Choroid plexus epithelial cell (primary cell): ENCODE results near the gene RABGAP1L.
"Not testable (repeated sequence)": the region's sequence is repeated elsewhere in the genome, so short reads cannot be mapped to it uniquely, and the experiment has no call there.

Experiments used
- DNase-seq: peaks from one replicate; pipeline ENCODE4 v3.0.0-alpha.2; 2010; ENCODE audit warnings: low read depth
- H3K4me3 ChIP-seq: 2 replicates; pipeline ENCODE4 v1.5.1; 2011; ENCODE audit warnings: low read depth, mild to moderate bottlenecking, control low read depth, low read length, moderate library complexity
- TF ChIP-seq, protein P1 (sequence below): conservative IDR thresholded peaks from 2 replicates; pipeline ENCODE4 v1.5.1; 2011; ENCODE audit warnings: low read depth, mild to moderate bottlenecking, control low read depth, inconsistent platforms, low read length, moderate library complexity

Gene RABGAP1L

DNA sequence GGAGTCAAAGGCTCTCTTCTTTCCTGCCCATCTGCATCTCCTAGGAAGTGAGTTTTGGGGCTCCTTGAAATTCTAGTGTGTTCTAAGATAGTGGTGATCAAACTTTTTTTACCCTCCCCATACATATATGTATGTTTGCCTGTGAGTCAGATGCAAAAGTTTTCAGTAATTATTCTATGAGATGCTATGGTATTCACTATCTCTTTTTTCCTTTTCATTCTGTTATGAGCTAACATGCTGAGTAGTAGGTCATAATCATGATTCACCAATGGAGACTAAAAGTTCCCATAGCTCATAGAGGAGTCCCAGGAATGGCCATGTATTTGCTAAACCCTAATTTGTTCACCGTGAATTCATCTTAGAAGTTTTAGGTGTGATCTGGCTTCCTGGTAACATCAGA, 424.0 kb downstream of the RABGAP1L start:
- DNase-seq: no peak
- H3K4me3 ChIP-seq: no peak overlapping the region
- TF ChIP-seq, protein P1, sequence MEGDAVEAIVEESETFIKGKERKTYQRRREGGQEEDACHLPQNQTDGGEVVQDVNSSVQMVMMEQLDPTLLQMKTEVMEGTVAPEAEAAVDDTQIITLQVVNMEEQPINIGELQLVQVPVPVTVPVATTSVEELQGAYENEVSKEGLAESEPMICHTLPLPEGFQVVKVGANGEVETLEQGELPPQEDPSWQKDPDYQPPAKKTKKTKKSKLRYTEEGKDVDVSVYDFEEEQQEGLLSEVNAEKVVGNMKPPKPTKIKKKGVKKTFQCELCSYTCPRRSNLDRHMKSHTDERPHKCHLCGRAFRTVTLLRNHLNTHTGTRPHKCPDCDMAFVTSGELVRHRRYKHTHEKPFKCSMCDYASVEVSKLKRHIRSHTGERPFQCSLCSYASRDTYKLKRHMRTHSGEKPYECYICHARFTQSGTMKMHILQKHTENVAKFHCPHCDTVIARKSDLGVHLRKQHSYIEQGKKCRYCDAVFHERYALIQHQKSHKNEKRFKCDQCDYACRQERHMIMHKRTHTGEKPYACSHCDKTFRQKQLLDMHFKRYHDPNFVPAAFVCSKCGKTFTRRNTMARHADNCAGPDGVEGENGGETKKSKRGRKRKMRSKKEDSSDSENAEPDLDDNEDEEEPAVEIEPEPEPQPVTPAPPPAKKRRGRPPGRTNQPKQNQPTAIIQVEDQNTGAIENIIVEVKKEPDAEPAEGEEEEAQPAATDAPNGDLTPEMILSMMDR: no peak

DNA sequence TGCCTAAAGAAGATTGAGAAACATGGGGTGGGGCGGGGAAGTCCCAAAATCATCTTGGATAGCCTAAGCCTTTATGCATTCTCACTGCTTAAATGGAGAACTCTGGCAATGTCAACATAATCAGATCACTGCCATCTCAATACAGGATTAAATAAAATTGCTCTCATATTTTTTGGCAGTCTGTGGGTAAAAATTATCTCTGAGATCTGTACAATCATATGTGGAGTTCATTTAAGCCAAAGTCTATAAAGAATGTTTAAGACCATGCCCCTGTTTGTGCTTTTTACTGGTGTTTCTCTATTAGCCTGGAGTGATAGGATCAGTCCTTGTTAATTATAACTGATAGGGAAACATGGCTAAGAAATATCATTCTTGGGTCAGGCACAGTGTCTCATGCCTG, 424.8 kb downstream of the RABGAP1L start:
- no peak overlapping the region for H3K4me3 ChIP-seq
- DNase-seq: no peak
- TF ChIP-seq, protein P1: no peak

DNA sequence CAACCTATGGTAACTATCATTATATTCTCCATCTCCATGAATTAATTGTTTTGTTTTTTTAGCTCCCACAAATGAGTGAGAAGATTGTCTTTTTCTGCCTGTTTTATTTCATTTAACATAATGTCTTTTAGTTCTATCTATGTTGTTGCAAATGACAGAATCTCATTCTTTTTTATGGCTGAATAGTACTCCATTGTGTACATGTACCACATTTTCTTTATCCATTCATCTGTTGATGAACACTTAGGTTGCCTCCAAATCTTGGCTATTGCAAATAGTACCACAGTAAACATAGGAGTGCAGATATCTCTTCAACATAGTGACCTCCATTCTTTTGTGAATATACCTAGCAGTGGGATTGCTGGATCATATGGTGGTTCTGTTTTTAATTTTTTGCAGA, 429.3 kb downstream of the RABGAP1L start:
- DNase-seq, H3K4me3 ChIP-seq: not testable (repeated sequence)

DNA sequence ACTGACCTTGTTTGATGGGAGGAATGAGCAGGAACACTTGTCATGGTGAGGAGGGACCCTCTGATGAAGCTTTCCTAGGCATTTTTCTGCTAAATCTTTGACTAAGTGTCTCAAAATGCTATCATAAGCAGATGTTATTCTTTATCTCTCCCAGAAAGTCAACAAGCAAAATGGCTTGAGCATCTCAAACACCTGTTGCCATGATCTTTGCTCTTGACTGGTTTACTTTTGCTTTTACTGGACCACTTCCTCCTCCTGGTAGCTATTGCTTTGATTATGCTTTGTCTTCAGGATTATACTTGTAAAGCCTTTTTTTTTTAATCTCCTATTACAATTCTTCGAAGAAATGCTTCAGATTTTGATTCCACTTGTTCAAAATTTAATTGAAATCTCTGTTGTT, 445.9 kb downstream of the RABGAP1L start:
- no peak overlapping the region for H3K4me3 ChIP-seq
- TF ChIP-seq, protein P1: no peak
- no peak for DNase-seq

DNA sequence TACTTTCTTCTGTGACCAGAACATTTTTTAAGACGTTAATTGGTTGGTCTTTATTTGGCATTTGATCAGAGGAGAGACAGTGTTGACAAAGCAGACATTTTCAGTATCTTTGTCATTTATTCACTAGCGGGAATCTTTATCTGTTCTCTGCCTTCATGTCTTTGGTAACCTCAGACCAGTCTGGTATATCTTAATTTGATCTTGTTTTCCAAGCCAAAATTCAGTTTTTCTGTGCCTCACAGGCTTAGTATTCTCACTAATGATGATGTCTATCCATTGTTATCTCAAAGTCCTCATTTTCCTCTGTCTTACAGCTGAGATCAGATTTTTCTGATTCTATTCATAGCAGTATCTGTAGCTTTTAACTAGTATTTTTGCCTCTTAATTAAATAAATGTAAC, 447.2 kb downstream of the RABGAP1L start:
- TF ChIP-seq, protein P1: no peak
- no peak for DNase-seq
- H3K4me3 ChIP-seq: no peak overlapping the region

DNA sequence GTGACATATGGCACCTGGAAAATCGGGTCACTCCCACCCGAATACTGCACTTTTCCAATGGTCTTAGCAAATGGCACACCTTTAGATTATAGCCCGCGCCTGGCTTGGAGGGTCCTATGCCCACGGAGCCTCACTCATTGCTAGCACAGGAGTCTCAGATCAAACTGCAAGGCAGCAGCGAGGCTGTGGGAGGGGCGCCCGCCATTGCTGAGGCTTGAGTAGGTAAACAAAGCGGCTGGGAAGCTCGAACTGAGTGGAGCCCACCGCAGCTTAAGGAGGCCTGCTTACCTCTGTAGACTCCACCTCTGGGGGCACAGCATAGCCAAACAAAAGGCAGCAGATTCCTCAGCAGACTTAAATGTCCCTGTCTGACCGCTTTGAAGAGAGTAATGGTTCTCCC, 458.6 kb downstream of the RABGAP1L start:
- not testable (repeated sequence) for DNase-seq, H3K4me3 ChIP-seq

DNA sequence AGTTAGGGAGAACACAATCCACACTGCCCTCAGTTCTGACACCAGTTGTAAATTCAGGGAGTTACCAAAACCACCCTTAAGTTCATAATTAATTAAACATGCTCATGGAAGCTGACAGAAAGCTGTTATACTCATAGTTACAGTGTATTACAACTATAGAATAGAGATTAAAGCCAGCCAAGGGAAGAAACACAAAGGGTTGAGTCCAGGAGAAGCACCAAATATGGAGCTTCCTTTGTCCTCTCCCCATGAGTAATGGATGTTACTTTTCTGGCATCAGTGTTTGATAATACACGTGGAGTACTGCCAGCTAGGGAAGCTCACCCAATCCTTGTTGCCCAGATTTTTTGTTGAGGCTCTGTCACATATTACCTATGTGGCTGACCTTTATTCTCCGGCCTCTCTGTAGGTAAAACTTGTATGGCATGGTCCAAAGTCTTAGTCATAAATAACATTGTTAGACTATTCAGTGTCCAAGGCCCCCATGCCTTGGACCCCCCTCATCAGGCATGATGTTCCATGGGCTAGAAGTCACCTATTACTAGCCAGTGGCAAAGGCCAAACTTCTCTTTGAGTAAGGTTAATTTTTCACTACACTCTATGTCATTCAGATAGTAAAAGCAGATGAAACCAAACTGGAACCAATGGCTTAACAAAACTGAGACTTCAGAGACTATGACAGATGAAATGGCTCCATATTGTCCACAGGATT, 464.2 kb downstream of the RABGAP1L start:
- TF ChIP-seq, protein P1: no peak
- no peak for DNase-seq
- H3K4me3 ChIP-seq: no peak overlapping the region
